ES-I3 (cell line): ENCODE data around the gene UCK2.

Experiments used
- H3K36me3 ChIP-seq: 2 replicates; pipeline ENCODE4 v1.6.1; 2013; ENCODE audit warnings: mild to moderate bottlenecking, low read length, control low read depth, moderate library complexity; ENCODE audit not compliant: insufficient read depth
- H3K4me1 ChIP-seq: 2 replicates; pipeline ENCODE4 v1.6.1; 2013; ENCODE audit warnings: mild to moderate bottlenecking, control low read depth, low read length; ENCODE audit not compliant: insufficient read depth
- H3K9ac ChIP-seq: 2 replicates; pipeline ENCODE4 v1.6.1; 2013; ENCODE audit warnings: low read depth, mild to moderate bottlenecking, low read length, moderate library complexity
- H3K9me3 ChIP-seq: 2 replicates; pipeline ENCODE4 v1.6.1; 2013; ENCODE audit warnings: mild to moderate bottlenecking, low read length, moderate library complexity; ENCODE audit not compliant: control insufficient read depth, insufficient read depth

Gene UCK2

DNA sequence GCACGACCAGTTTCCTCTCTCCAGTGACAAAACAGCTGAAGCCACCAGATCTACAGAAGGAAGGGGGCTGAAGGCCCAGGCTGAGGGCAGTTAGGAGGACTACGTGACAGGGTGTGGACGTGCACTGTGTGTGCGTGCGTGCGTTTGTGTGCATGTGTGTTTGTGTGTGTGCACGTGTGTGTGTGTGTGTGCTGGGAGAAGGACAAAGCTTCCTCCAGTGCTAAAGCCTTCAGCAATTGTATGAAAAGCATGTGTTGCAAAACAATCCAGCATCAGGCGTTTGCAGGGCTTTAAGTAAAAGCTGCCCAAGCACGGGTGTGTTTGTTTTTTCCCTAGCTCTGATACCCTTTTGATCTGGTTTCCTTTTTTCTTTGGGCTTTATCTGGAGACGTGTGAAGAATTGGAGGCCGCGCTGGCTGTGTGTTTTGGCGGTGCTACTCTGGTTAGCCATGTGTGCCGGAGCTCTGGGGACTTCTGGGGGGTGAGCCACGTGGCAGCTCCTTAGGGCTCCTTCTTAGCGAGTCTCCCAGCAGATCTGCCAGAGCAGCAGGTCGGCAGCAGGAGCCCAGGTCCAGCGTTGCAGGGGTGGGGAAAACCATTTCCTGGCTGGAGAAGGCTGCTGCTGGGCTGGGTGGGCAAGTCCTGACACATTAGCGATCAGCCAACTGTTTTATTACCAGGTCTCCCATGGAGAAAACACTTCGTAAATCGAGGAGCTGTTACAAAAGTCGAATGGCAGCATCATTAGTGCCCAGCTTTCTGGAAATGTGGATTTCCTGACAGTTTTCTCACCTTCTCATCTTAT lies 73.4 kb downstream of the UCK2 start:
- no peak overlapping the region for H3K9ac ChIP-seq
- peaks cover 25% of the 10 kb centered on the region for H3K36me3 ChIP-seq
- no peaks in the 10 kb centered on the region for H3K9me3 ChIP-seq
- H3K4me1 ChIP-seq, result no peaks in the 10 kb centered on the region

DNA sequence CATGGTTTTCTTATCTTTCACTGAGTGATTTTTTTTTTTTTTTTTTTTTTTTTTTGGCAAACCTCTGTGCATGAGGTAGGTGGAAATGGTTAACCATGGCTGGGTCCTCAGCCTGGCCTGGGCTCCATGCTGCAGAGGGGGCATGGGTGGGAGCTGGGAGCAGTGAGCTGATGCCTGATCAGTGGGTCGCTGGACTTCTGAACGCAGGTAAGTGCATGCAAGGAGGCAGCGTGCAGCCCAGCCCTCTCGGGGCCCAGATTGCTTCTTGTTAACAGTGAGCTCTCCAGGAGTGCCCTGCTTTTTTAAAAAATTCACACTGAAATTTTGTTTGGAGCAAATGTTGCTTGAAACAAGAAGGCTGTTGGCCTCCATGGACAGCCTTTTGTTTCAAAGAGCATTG lies 75.2 kb downstream of the UCK2 start:
- H3K9ac ChIP-seq, result no peak overlapping the region
- H3K4me1 ChIP-seq, result no peaks in the 10 kb centered on the region
- peaks cover 16% of the 10 kb centered on the region for H3K36me3 ChIP-seq
- no peaks in the 10 kb centered on the region for H3K9me3 ChIP-seq

DNA sequence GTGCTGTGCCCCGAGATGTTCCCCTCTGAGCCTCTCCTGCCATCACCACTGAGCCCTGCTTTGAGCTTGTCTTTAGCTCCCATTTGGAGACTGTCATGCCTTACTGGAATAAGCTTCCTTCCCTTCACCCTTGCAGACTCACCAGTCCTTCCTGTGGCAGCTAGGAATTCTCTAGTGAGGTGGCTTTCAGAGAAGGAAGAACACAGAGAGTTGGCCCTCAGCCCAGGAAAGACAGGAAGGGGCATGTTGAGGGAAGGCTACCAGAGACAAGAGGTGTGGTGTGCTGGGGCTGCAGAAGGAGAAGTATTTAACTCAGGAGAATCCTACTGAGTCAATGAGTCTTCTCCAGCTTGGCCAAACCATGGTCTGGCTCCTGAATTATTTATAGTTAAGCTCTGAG lies 76.3 kb downstream of the UCK2 start:
- Histone ChIP-seq H3K36me3 (peaks cover 15% of the 10 kb centered on the region), H3K4me1 (no peaks in the 10 kb centered on the region), H3K9ac (no peak overlapping the region), H3K9me3 (no peaks in the 10 kb centered on the region)

DNA sequence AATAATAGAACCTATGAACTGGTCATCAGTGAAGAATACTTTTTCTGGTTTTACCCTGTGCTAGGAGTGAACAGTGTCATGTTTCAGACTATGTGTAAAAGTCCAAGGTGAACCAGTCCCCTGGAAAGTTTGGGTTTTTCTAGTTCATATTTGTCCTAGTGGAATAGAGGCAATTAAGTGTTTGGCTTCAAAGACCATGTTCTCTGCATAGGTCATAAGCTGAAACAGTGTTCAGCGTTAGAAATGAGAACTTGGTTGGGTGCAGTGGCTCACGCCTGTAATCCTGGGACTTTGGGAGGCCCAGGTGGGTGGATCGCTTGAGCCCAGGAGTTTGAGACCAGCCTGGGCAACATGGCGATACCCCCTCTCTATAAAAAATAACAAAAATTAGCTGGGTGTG lies 77.5 kb downstream of the UCK2 start:
- peaks cover 16% of the 10 kb centered on the region for H3K36me3 ChIP-seq
- no peaks in the 10 kb centered on the region for H3K4me1 ChIP-seq
- no peak overlapping the region for H3K9ac ChIP-seq
- H3K9me3 ChIP-seq, result no peaks in the 10 kb centered on the region

DNA sequence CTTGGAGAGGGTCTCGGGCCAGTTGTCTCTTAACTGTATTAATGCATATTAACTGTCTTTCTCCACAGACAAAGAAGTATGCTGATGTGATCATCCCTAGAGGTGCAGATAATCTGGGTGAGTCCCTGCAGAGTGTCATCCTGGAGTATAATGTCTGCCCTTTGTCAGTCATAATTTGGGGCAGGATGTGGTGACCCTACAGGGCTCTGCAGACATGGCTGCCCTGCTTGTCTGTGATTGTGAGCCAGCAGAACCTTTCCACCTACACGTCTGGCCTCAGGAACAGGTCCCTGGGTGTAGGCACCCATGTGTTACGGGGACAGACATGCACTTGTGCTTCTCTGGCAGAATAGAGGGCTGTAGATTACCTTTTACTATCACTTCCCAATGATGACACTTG lies 78.4 kb downstream of the UCK2 start:
- Histone ChIP-seq H3K9ac (no peak overlapping the region), H3K4me1 (no peaks in the 10 kb centered on the region), H3K36me3 (peaks cover 16% of the 10 kb centered on the region), H3K9me3 (no peaks in the 10 kb centered on the region)

DNA sequence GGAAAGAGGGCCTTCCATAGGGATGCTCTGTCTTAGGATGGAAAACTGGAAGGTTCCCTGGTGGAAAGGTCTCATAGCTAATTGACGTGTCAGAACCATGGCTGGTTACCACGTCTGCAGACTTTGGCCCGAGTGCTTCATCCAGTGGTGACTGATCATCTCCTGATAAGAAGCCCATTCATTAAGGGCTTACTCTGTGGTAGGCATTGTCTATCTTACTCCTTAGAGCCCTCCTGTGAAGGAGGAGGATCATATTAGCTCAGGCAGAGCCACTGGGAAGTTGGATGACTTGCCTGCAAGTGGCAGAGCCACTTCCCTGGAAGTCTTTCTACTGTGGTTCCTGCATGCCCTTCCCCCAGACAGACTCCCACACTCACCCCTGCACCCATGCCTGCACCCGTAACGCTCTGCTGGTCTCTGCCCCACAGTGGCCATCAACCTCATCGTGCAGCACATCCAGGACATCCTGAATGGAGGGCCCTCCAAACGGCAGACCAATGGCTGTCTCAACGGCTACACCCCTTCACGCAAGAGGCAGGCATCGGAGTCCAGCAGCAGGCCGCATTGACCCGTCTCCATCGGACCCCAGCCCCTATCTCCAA lies 79.9 kb downstream of the UCK2 start:
- Histone ChIP-seq H3K9ac (no peak overlapping the region), H3K36me3 (peaks cover 16% of the 10 kb centered on the region), H3K4me1 (no peaks in the 10 kb centered on the region), H3K9me3 (no peaks in the 10 kb centered on the region)

DNA sequence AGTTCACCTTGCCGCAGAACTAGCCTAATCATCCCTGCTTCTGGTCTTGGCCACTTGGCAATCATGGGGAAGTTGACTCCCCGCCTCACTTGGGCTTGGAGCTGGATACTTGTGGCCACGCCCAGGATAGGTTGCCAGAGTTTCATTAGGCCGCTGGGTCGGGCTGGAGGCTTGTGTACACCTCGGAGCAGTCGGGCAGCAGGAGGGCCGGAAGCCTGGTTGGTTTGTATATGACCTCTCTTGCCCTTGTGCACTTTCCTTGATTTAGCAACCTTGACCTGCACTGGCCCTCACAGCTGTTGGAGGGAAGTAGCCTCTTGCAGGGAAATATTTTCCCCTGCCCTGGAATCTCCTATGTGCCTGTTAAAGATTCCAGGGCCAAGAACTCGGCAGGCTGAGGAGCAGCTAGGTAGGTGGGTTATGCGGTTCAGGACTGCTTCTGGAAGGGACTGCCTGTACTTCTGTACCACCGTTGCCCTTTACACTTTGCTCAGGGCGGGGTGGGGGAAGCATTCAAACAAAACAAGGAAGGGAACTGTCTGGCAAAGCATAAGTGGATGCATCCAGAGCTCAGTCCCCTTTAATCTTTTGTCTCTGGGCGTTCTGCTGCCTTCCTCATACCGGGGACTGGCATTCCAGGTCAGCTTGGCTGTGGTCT lies 83.5 kb downstream of the UCK2 start:
- Histone ChIP-seq H3K9ac (no peak overlapping the region), H3K36me3 (peaks cover 3% of the 10 kb centered on the region; the same call in 1 of the 2 replicates), H3K4me1 (no peaks in the 10 kb centered on the region), H3K9me3 (no peaks in the 10 kb centered on the region)

DNA sequence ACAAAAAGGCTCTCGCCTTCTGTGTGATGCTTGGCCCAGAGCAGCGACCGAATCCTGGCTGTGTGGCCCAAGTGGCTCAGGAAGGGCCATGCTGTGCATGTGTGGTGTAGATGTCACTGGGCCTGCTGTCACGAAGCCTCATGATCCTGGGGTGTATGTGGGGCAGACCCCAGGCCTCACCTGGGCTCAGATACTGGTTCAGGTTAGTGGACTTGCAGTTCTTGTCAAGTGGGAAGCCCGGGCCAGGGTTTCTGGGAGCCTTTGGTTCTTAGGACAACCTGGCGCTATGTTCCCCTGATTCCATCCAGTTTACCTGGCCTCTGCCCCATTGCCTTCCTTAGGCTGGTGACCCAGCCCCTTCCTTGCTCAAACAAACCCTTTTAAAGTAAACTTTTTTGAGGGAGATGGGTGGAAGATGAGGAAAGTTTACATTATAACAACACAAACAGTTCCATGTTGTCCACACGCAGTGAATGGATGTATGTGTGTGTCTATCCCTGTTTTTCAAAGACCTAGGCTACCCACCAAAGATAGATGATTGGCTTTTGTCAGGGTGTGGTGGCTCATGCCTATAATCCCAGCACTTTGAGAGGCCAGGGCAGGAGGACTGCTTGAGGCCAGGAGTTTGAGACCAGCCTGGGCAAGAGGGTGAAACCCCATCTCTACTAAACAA lies 84.3 kb downstream of the UCK2 start:
- Histone ChIP-seq H3K4me1 (no peaks in the 10 kb centered on the region), H3K36me3 (peaks cover 3% of the 10 kb centered on the region; the same call in 1 of the 2 replicates), H3K9ac (no peak overlapping the region), H3K9me3 (no peaks in the 10 kb centered on the region)

DNA sequence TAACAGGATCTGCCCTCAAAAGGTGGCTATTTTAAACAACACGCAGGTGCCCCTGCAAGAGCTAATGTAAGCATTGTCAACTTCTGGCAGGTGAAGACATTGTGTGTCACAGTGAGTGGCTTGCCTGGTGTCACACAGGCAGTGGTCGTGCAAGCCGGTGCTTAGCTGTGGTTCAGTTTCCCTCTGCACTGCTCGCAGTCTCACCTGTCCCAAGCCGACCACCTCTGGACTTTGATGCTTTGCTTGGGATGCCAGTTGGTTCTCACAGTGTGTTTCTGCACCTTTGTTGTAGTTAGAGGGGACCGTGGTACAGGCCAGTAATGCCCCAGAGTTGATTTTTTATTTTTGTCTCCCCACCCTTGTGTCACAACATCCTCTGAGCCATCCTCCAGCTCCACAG lies 85.2 kb downstream of the UCK2 start:
- H3K9ac ChIP-seq, result no peak overlapping the region
- no peaks in the 10 kb centered on the region for H3K9me3 ChIP-seq
- peaks cover 3% of the 10 kb centered on the region; the same call in 1 of the 2 replicates for H3K36me3 ChIP-seq
- H3K4me1 ChIP-seq, result no peaks in the 10 kb centered on the region

DNA sequence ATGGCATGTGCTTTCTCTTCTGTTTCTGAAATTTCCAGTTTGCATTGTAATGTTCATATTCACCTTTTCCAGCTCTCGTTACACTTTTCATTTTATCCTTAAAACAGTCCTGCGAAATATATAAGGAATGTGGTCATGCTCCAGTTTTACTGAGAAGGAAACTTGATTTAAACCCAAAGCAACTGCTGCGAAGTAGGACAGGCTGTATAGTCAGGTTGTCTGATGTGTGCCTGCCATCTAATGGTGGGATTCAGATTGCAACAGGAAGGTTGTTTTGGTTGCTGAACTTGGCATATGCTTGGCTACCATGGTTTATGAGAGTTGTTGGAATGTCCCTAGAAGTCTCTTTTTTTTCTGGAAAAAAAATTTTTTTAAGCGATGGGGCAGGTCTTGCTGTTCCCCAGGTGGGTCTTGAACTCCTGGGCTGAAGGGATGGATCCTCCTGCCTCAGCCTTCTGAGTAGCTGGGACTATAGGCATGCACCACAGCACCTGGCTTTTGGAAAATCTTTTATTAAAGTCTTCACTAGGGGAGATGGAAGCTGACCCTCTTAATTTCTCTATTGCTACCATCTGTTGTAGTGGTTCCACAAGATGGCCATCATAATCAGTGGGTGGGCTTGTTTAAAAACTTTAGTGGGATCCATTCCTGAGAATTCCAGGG lies 86.9 kb downstream of the UCK2 start:
- no peaks in the 10 kb centered on the region for H3K4me1 ChIP-seq
- H3K9me3 ChIP-seq, result no peaks in the 10 kb centered on the region
- no peaks in the 10 kb centered on the region for H3K36me3 ChIP-seq
- no peak overlapping the region for H3K9ac ChIP-seq

DNA sequence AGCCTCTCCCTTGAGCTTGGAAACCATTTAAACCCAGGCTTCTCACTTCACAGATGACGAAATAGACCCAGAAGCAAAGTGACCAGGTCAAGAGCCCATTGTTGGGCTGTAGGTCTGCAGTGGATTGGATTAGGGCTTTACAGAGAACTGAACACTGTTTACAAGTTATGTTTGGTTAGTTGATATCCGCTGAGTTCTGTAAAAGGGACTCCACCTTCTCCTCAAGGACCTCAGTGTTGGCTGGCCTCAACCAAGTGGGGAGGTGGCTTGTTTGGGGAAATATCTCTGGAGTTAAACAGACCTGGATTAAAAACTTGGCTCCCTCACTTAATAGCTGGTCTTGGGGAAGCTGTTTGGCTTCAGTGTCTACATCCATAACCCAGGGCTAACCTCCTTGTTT lies 88.1 kb downstream of the UCK2 start:
- no peaks in the 10 kb centered on the region for H3K4me1 ChIP-seq
- no peaks in the 10 kb centered on the region for H3K9me3 ChIP-seq
- H3K36me3 ChIP-seq, result no peaks in the 10 kb centered on the region
- H3K9ac ChIP-seq, result no peak overlapping the region

DNA sequence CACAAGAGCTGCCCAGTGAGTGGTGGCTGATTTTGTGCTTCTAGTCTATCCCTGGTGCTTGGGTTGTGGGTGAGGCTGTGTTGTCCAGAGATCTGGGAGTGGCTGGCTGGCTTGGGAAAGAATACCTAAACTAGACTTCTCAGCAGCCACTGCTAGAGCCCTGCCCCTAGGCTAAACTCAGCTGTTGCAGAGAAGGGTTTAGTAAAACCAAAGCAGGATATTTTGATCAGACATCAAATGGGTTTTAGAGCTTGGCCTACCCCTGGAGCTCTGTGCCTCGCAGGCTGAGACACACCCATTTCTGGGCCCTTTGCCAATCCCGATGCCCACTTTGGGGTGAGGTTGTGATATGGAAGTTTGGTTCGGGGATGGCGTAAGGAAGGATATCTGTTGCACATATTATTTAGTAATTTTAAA lies 88.5 kb downstream of the UCK2 start:
- no peaks in the 10 kb centered on the region for H3K36me3 ChIP-seq
- H3K9me3 ChIP-seq, result no peaks in the 10 kb centered on the region
- H3K9ac ChIP-seq, result no peak overlapping the region
- no peaks in the 10 kb centered on the region for H3K4me1 ChIP-seq

DNA sequence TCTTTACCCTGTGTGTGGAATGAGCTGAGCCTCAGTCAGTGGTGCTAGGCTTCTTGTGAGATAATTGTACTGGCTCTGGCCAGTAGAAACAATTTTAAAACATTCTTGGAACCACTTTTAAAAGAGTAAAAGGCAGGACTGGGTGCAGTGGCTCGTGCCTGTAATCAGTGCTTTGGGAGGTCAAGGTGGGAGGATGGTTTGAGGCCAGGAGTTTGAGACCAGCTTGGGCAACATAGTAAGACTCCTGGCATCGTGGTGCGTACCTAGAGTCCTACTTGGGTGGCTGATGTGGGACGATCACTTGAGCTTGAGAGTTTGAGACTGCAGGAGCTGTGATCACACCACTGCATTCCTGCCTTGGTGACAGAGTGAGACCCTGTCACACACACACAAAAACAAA lies 89.8 kb downstream of the UCK2 start:
- Histone ChIP-seq H3K9ac (no peak overlapping the region), H3K9me3 (no peaks in the 10 kb centered on the region), H3K36me3 (no peaks in the 10 kb centered on the region), H3K4me1 (no peaks in the 10 kb centered on the region)

DNA sequence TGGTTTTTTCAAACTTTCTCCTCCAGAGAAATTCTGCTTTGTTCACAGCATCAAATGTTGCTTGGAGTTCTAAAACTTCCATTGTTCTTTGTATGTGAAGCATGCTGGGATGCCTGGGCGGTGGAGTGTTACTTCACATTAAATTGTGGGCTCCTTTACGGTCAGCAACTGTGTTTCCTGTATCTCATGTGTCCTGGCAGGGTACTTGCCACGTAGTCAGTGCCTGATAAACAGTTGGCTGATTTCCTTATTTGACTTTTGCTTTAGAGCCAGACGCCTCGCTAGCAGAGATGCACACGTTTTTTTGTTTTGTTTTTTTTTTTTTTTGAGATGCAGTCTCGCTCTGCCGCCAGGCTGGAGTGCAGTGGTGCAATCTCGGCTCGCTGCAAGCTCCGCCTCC lies 96.7 kb downstream of the UCK2 start:
- no peak overlapping the region for H3K9ac ChIP-seq
- no peaks in the 10 kb centered on the region for H3K9me3 ChIP-seq
- no peaks in the 10 kb centered on the region for H3K4me1 ChIP-seq
- H3K36me3 ChIP-seq, result no peaks in the 10 kb centered on the region
